Activated T-helper 17 cell treated with anti-CD3 and anti-CD28 coated beads, Interleukin-2, amount 50 U/mL, for 72 hours (primary cell): ENCODE measurements around the gene SDHD. TPM values are rescaled to one million over a fixed set of nuclear protein-coding genes. Genes with fewer than 3 reads are reported as not detected.
"Not testable (repeated sequence)": the region's sequence is repeated elsewhere in the genome, so short reads cannot be mapped to it uniquely, and the experiment has no call there.

Source experiments
- ATAC-seq: fragments of 150-1000 bp; cut with Tn5 transposase; replicated peaks from 2 replicates; pipeline ENCODE4 v1.10.0; 2021; ENCODE audit warnings: mild to moderate bottlenecking, moderate library complexity
- H3K27ac Mint-ChIP-seq: one replicate; pipeline ENCODE4 v1.8.0; 2022; ENCODE audit warnings: mixed read lengths
- H3K27me3 Mint-ChIP-seq: one replicate; pipeline ENCODE4 v1.8.0; 2022; ENCODE audit warnings: mixed read lengths
- H3K36me3 Mint-ChIP-seq: one replicate; pipeline ENCODE4 v1.8.0; 2022; ENCODE audit warnings: low read depth, mild to moderate bottlenecking, mixed read lengths
- H3K4me1 Mint-ChIP-seq: one replicate; pipeline ENCODE4 v1.8.0; 2022; ENCODE audit warnings: mixed read lengths
- H3K4me3 Mint-ChIP-seq: one replicate; pipeline ENCODE4 v1.8.0; 2022; ENCODE audit warnings: mild to moderate bottlenecking, mixed read lengths
- H3K9me3 Mint-ChIP-seq: one replicate; pipeline ENCODE4 v1.8.0; 2022; ENCODE audit warnings: mixed read lengths
- total RNA-seq, 2 donors: library from RNA; stranded (reverse); gene quantifications; one replicate each; pipeline ENCODE4 v1.2.3, GENCODE V29; 2022

Gene SDHD
- total RNA-seq, result 100 to 1,000 TPM in 1 of 2 donors, 10 to 100 TPM in 1; 75.4 to 101 TPM

- Mint-ChIP-seq H3K27me3 (no peaks in the 10 kb centered on the region), H3K4me1 (peaks cover 51% of the 10 kb centered on the region), H3K36me3 (peaks cover 100% of the 10 kb centered on the region), H3K9me3 (no peaks in the 10 kb centered on the region), H3K27ac (peak within 1 kb of the TSS; percentile 99), H3K4me3 (peak within 1 kb of the TSS; percentile 100)
- peak; percentile 89 for ATAC-seq
These were observed at the start of gene SDHD, which contains the start of gene TIMM8B for GRCh38 chr11:112086422-112087191. TSS of gene SDHD (plus strand) at chr11:112086873. CDS start at chr11:112086908, 35 bp downstream. TSS of gene TIMM8B (minus strand) at chr11:112086756. CDS start at chr11:112086723, 33 bp downstream.

DNA sequence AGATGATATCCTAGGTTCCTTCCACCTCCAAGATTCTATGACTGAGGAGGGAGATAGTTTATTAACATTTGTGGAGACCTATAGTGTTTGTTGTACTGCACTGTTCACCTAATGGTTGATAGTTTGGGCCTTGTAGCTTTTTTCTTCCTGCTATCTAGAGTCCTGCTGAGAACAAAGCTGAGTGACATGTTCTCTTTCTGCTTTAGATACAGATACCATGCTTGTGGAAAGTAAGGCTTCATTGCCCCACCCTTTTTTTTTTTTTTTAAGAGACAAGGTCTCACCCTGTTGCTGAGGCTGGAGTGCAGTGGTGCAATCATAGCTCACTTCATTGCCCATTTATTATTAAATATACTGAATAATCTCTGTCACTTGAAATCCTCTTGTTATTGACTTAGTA, 49.1 kb upstream of the SDHD start:
- Mint-ChIP-seq H3K36me3 (peaks cover 87% of the 10 kb centered on the region), H3K27me3 (no peaks in the 10 kb centered on the region), H3K9me3 (no peaks in the 10 kb centered on the region), H3K4me1 (no peaks in the 10 kb centered on the region), H3K27ac (no peak overlapping the region), H3K4me3 (no peak overlapping the region)
- no peak for ATAC-seq

DNA sequence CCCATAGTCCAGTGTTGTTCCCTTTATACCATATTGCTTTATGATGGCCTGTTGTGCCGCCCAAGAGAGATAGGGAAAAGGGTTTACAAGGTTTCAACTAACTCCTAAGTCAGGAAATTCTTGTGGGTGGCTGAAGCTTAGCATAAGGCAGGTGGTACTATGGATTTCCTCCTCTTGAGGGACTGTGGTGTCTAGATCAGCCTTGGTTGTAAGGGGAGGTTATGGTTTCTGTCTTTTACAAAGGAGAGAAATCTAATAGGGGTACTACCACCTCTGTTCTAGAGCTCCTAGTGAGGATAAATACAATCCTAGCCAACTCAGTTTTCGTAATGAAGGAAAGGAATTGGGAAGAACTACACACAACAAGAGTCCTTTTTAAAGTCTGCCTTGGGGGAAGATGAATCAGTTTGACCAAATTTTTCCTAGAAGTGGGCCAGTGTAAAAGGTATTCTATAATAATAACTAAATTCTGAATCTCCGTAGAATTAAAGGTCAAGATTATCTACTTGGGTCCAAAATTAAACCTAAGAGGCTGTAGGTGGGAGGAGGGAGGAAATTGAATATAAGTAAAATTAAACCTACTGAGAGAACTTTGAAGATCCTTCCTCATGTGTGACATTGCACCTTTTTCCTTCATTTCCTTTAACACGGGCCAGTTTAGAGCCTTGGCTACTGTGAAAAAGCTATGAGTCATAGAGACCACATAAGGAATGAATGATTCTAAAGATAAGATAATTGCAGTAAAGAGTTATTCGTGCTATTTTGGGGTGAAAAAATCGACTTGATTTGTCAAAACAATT, 44.3 kb upstream of the SDHD start:
- Mint-ChIP-seq H3K4me3 (no peak overlapping the region), H3K27ac (no peak overlapping the region), H3K9me3 (no peaks in the 10 kb centered on the region), H3K4me1 (no peaks in the 10 kb centered on the region), H3K27me3 (no peaks in the 10 kb centered on the region), H3K36me3 (peaks cover 93% of the 10 kb centered on the region)
- no peak for ATAC-seq

DNA sequence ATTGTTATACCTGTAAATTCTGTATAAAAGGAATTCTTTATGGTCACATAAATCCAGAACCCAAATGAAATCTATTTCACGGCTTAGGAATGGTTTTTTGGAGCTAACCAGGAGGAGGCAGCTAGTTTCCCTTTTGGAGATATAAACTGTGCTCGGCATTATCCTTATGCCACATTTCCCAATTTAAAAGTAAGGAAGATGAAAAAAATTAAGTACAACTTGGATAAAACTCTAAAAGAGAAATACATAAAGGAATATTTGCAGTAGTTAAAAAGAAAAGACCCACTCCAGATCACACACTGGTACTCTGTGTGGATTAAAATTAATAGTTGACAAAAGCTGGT, 43.7 kb upstream of the SDHD start:
- no peak for ATAC-seq

DNA sequence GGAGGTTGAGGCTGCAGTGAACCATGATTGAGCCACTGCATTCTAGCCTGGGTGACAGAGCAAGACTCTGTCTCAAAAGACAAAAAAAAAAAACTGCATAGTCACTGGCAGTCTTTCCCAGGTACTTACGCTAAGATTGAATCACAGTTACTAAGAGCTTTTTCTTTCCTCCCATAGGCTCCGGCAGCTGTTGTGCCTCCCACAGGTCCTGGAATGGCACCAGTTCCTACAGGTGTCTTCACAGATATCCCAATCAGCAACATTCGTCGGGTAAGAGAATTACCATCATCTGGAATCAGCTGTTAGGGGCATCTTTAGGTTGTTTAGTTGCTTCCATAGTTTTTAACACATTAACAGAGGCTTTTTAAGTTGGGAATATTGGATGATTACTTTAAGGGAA, 41.7 kb upstream of the SDHD start:
- Mint-ChIP-seq H3K27ac (no peak overlapping the region), H3K4me3 (no peak overlapping the region), H3K36me3 (peaks cover 91% of the 10 kb centered on the region), H3K27me3 (no peaks in the 10 kb centered on the region), H3K9me3 (no peaks in the 10 kb centered on the region), H3K4me1 (peaks cover 5% of the 10 kb centered on the region)
- ATAC-seq, result no peak

More for the DNA sequence above, 43.7 kb upstream of the SDHD start:
- Mint-ChIP-seq H3K9me3 (no peaks in the 10 kb centered on the region), H3K27me3 (no peaks in the 10 kb centered on the region), H3K4me3 (no peak overlapping the region), H3K4me1 (peaks cover under 1% of the 10 kb centered on the region), H3K36me3 (peaks cover 93% of the 10 kb centered on the region), H3K27ac (no peak overlapping the region)

GRCh38 chr11:112046647-112047046, 40.0 kb upstream of the SDHD start:
- not testable (repeated sequence) for H3K27me3 Mint-ChIP-seq, ATAC-seq, H3K4me3 Mint-ChIP-seq, H3K9me3 Mint-ChIP-seq, H3K27ac Mint-ChIP-seq, H3K4me1 Mint-ChIP-seq
- peaks cover 94% of the 10 kb centered on the region for H3K36me3 Mint-ChIP-seq

DNA sequence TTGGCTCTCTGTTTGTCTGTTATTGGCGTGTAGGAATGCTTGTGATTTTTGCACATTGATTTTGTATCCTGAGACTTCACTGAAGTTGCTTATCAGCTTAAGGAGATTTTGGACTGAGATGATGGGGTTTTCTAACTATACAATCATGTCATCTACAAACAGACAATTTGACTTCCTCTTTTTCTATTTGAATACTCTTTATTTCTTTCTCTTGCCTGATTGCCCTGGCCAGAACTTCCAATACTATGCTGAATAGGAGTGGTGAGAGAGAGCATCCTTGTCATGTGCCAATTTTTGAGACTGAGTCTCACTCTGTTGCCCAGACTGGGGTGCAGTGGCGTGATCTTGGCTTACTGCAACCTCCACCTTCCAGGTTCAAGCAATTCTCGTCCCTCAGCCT, 38.4 kb upstream of the SDHD start:
- not testable (repeated sequence) for H3K27ac Mint-ChIP-seq, H3K4me1 Mint-ChIP-seq, H3K27me3 Mint-ChIP-seq, ATAC-seq, H3K4me3 Mint-ChIP-seq, H3K9me3 Mint-ChIP-seq
- H3K36me3 Mint-ChIP-seq, result peaks cover 94% of the 10 kb centered on the region

DNA sequence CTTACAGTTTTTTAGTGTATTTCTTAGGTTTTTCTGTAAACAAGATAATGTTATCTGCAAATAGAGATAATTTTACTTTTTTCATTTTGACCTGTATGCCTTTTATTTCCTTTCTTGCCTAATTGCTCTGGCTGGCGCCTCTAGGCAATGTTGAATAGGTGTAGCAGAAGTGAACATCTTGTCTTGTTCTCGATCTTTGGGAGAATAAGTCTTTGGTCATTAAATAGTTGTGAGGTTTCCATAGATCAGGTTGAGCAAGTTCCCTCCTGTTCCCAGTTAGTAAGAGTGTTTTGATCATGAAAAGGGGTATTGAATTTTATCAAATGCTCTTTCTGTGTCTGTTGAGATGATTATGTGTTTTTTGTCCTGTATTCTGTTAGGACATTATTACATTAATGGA, 36.9 kb upstream of the SDHD start:
- H3K27ac Mint-ChIP-seq, result no peak overlapping the region
- H3K9me3 Mint-ChIP-seq, result no peaks in the 10 kb centered on the region
- peaks cover 5% of the 10 kb centered on the region for H3K4me1 Mint-ChIP-seq
- no peaks in the 10 kb centered on the region for H3K27me3 Mint-ChIP-seq
- peaks cover 94% of the 10 kb centered on the region for H3K36me3 Mint-ChIP-seq
- no peak for ATAC-seq
- no peak overlapping the region for H3K4me3 Mint-ChIP-seq

- peaks cover 93% of the 10 kb centered on the region for H3K36me3 Mint-ChIP-seq
- no peak for ATAC-seq
- no peaks in the 10 kb centered on the region for H3K9me3 Mint-ChIP-seq
- H3K27me3 Mint-ChIP-seq, result no peaks in the 10 kb centered on the region
- H3K4me3 Mint-ChIP-seq, result no peak overlapping the region
- H3K4me1 Mint-ChIP-seq, result peaks cover 5% of the 10 kb centered on the region
- no peak overlapping the region for H3K27ac Mint-ChIP-seq
These were observed 36.0 kb upstream of the SDHD start for GRCh38 chr11:112050721-112051120.

- no peaks in the 10 kb centered on the region for H3K27me3 Mint-ChIP-seq
These were observed 34.9 kb upstream of the SDHD start for GRCh38 chr11:112051768-112052167.

GRCh38 chr11:112057170-112057569, 29.5 kb upstream of the SDHD start:
- ATAC-seq, result peak; percentile 95
- H3K4me1 Mint-ChIP-seq, result peaks cover 10% of the 10 kb centered on the region
- no peaks in the 10 kb centered on the region for H3K9me3 Mint-ChIP-seq
- peak overlapping the region; percentile 82 for H3K27ac Mint-ChIP-seq
- H3K27me3 Mint-ChIP-seq, result no peaks in the 10 kb centered on the region
- peak overlapping the region; percentile 57 for H3K4me3 Mint-ChIP-seq
- peaks cover 84% of the 10 kb centered on the region for H3K36me3 Mint-ChIP-seq

More at GRCh38 chr11:112051768-112052167, 34.9 kb upstream of the SDHD start:
- ATAC-seq, result no peak
- no peaks in the 10 kb centered on the region for H3K9me3 Mint-ChIP-seq
- no peak overlapping the region for H3K4me3 Mint-ChIP-seq
- H3K27ac Mint-ChIP-seq, result no peak overlapping the region
- peaks cover 92% of the 10 kb centered on the region for H3K36me3 Mint-ChIP-seq
- peaks cover 5% of the 10 kb centered on the region for H3K4me1 Mint-ChIP-seq

DNA sequence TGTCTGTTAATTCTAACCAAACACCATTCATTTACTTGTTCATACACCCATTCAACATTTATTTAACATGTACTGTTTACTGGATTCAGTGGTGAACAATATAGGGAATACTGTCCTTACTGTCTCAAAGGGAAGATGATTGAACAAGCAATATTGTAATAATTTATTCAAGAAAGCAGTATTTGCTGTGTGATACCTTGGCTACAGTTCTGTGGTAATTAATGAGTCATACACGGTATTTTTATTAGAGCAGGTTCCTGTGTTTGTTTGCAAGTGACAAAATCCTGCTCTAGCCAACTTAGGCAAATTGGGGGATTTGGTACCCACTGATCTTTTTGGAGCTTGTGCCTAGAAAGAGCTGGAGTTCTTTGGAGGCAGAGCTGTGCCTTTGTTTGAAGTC, 28.6 kb upstream of the SDHD start:
- peaks cover 87% of the 10 kb centered on the region for H3K36me3 Mint-ChIP-seq
- H3K4me3 Mint-ChIP-seq, result no peak overlapping the region
- H3K27me3 Mint-ChIP-seq, result no peaks in the 10 kb centered on the region
- no peak overlapping the region for H3K27ac Mint-ChIP-seq
- peaks cover 10% of the 10 kb centered on the region for H3K4me1 Mint-ChIP-seq
- no peak for ATAC-seq
- H3K9me3 Mint-ChIP-seq, result no peaks in the 10 kb centered on the region

GRCh38 chr11:112062923-112063322, 23.8 kb upstream of the SDHD start:
- H3K36me3 Mint-ChIP-seq, result peaks cover 61% of the 10 kb centered on the region
- H3K27ac Mint-ChIP-seq, result no peak overlapping the region
- no peaks in the 10 kb centered on the region for H3K4me1 Mint-ChIP-seq

DNA sequence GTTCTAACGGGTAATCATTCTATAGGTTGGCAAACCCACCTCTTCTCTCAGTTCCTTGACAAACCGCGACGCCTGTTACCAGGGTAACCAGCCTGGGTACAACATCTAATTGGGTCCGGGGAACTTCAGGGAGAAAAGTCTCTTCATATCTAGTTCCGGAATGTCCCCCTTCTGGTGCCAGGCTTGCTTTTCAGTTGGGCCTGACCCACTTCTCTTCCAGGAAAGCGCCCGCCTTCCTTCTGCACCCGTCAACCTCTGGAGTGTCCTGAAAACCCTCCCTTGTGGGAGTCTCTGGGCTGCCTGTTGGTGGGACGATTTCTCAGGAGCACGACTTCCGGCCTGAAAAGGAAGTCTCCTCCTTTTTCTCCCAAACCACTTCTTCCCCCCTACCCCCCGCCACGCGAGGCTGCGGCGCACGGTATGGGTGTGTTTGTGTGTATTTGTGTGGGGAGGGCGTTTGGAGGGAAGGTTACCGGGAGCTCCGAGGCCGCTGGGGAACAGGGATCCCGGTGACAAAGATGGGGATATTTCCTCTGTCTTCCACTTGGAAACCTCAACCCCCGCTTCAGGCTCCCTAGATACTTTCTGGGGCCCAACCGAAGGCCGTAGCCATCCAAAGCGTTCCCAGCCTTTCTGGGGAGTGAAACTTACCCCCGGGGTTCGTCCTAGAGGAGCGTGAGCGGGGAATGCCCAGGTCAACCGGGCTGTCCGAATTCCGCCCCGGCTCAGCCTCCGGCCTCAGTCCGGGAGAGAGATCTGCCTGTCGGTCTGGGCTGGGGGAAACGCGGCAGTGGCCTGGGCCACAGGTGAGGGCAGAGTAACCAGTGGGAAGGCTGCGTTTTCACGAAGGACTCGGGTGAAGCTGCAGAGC, 12.5 kb upstream of the SDHD start, which contains the start of the genes NKAPD1 and PIH1D2:
TSS of gene NKAPD1 (plus strand) at position 359 of the 871 bp plus-strand sequence. CDS start 1,276 bp downstream, outside the sequence.
TSS of gene PIH1D2 (minus strand) at position 77 of the 871 bp plus-strand sequence. CDS start 843 bp downstream, outside the sequence.
- peak; percentile 90 for ATAC-seq
- H3K27me3 Mint-ChIP-seq, result no peaks in the 10 kb centered on the region
- H3K27ac Mint-ChIP-seq, result peak within 1 kb of the TSS; percentile 95

More at GRCh38 chr11:112062923-112063322, 23.8 kb upstream of the SDHD start:
- Mint-ChIP-seq H3K4me3 (no peak overlapping the region), H3K9me3 (no peaks in the 10 kb centered on the region), H3K27me3 (no peaks in the 10 kb centered on the region)
- ATAC-seq, result no peak

More for the DNA sequence above, 12.5 kb upstream of the SDHD start, which contains the start of the genes NKAPD1 and PIH1D2:
- Mint-ChIP-seq H3K36me3 (peaks cover 49% of the 10 kb centered on the region), H3K9me3 (no peaks in the 10 kb centered on the region), H3K4me1 (peaks cover 21% of the 10 kb centered on the region), H3K4me3 (peak within 1 kb of the TSS; percentile 85)
